ENCODE data around the gene TRABD2B. TPM values are rescaled to one million over a fixed set of nuclear protein-coding genes. Genes with fewer than 3 reads are reported as not detected.

TRABD2B gene
- total and polyA plus RNA-seq, 2 of the 4 experiments (the other 2 are of a cell fraction): not detected

DNA sequence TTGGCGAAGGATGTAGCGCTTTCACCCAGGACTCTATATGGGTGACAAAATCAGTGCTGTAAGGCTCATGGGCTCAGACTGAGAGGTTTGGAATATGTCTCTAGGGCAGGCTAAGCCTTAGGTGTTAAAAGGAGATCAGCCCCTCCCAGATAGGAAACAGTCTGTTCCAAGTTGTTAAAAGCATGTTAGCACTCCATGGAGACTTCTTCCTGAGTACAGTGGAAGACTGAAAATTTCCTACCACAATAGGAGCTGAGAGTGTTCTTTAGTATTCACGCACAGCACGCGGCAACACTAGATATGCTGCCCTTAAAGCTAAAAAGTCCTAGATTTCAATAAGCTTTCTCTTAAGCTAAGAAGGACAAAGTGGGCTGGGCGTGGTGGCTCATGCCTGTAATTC lies 122.1 kb downstream of the TRABD2B start:
- no peak overlapping the region for H3K9ac ChIP-seq (ENCODE audit: low read depth, low read length)

More for the DNA sequence above, 122.1 kb downstream of the TRABD2B start:
- DNase-seq (no peak), ATAC-seq (ENCODE audit: low read depth) (no peak)
- Histone ChIP-seq H4K5ac (ENCODE audit: low read depth, low read length) (no peak overlapping the region), H2BK20ac (ENCODE audit: low read depth, low read length) (no peak overlapping the region), H4K8ac (ENCODE audit: low read depth in 2 of 2, low read length in 2 of 2) (no peak overlapping the region), H2BK15ac (ENCODE audit: low read depth, low read length) (no peak overlapping the region), H4K20me1 (ENCODE audit: insufficient read depth, low read length) (no peaks in the 10 kb centered on the region), H3K27ac (ENCODE audit: insufficient read depth, low read length) (no peak overlapping the region), H2AFZ (replicated peaks; ENCODE audit: low read length, poor library complexity) (no peak overlapping the region), H3K4me3 (ENCODE audit: insufficient read depth, low read depth, low read length) (no peak overlapping the region), H3K56ac (ENCODE audit: extremely low read depth, insufficient read depth, low read length) (no peak overlapping the region), H3K79me1 (ENCODE audit: low read depth in 1 of 2, low read length in 2 of 2) (no peaks in the 10 kb centered on the region), H3K9me3 (ENCODE audit: control insufficient read depth, insufficient read depth, low read length) (no peaks in the 10 kb centered on the region), H3K4ac (ENCODE audit: low read depth, low read length) (no peak overlapping the region), H2BK5ac (ENCODE audit: low read depth, low read length, poor library complexity, severe bottlenecking) (no peak overlapping the region), H3K14ac (replicated peaks; ENCODE audit: low read depth, low read length) (no peak overlapping the region), H3K27me3 (ENCODE audit: control insufficient read depth, insufficient read depth, low read length) (no peaks in the 10 kb centered on the region), H3K23ac (ENCODE audit: low read depth, low read length) (no peak overlapping the region), H2AK5ac (ENCODE audit: low read depth, low read length) (no peak overlapping the region), H3K18ac (ENCODE audit: low read depth, low read length) (no peak overlapping the region), H3K9me1 (ENCODE audit: insufficient read depth, low read length) (no peaks in the 10 kb centered on the region), H3K4me1 (ENCODE audit: control insufficient read depth, insufficient read depth, low read length) (no peaks in the 10 kb centered on the region), H3K4me2 (ENCODE audit: low read depth, low read length) (no peak overlapping the region), H4K91ac (ENCODE audit: insufficient read depth, low read depth, low read length) (no peak overlapping the region), H2AK9ac (replicated peaks; ENCODE audit: low read depth, low read length, poor library complexity) (no peak overlapping the region), H3K36me3 (ENCODE audit: control insufficient read depth, insufficient read depth, low read length) (no peaks in the 10 kb centered on the region), H2BK120ac (ENCODE audit: low read depth, low read length) (no peak overlapping the region)
- ChIA-PET POLR2A (ENCODE audit: unreplicated experiment) (no interaction called here), CTCF (no interaction called here)
- TF ChIP-seq MXI1 (IDR thresholded peaks at IDR 0.05; ENCODE audit: borderline replicate concordance, low read depth, low read length): no peak
- no peak for TF ChIP-seq ELK1 (IDR thresholded peaks at IDR 0.05; ENCODE audit: borderline replicate concordance, low read depth, low read length)
- no peak for TF ChIP-seq CTCF (conservative IDR thresholded peaks at IDR 0.05; ENCODE audit: low read depth, low read length)
- no peak for TF ChIP-seq FOS (IDR thresholded peaks at IDR 0.05; ENCODE audit: low read depth, low read length)
- TF ChIP-seq RFX5 (IDR thresholded peaks at IDR 0.05; ENCODE audit: low read depth, low read length): no peak
- TF ChIP-seq RAD21 (IDR thresholded peaks at IDR 0.05; ENCODE audit: low read length): no peak
- no peak for TF ChIP-seq SMC3 (IDR thresholded peaks at IDR 0.05; ENCODE audit: low read depth, low read length)
- no peak for TF ChIP-seq POLR2A (IDR thresholded peaks at IDR 0.05; ENCODE audit: low read depth, low read length)
- TF ChIP-seq NFE2L2 (IDR thresholded peaks at IDR 0.05; ENCODE audit: low read depth, low read length): no peak
- TF ChIP-seq MAZ (IDR thresholded peaks at IDR 0.05; ENCODE audit: borderline replicate concordance, low read depth, low read length): no peak
- no peak for TF ChIP-seq CHD1 (IDR thresholded peaks at IDR 0.05; ENCODE audit: low read depth, low read length)
- TF ChIP-seq BHLHE40 (IDR thresholded peaks at IDR 0.05; ENCODE audit: low read depth, low read length): no peak
- TF ChIP-seq CEBPB (IDR thresholded peaks at IDR 0.05; ENCODE audit: low read depth, low read length): no peak
- TF ChIP-seq, protein P1, sequence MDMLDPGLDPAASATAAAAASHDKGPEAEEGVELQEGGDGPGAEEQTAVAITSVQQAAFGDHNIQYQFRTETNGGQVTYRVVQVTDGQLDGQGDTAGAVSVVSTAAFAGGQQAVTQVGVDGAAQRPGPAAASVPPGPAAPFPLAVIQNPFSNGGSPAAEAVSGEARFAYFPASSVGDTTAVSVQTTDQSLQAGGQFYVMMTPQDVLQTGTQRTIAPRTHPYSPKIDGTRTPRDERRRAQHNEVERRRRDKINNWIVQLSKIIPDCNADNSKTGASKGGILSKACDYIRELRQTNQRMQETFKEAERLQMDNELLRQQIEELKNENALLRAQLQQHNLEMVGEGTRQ (IDR thresholded peaks at IDR 0.05; ENCODE audit: low read depth, low read length): no peak
- no peak for TF ChIP-seq RCOR1 (IDR thresholded peaks at IDR 0.05; ENCODE audit: insufficient replicate concordance, low read length)
- no peak for TF ChIP-seq MAFK (IDR thresholded peaks at IDR 0.05; ENCODE audit: low read depth, low read length)
- no CpG with 5 or more reads among the region's 6 CpGs for WGBS, 2 experiments (ENCODE audit: extremely low coverage in 2 of 2, insufficient read length in 1 of 2)
- in situ Hi-C loops (cut with MboI; ENCODE audit: low sequenced_read_pairs) (no loop called here), dilution Hi-C loops (cut with HindIII; ENCODE audit: low sequenced_read_pairs, unreplicated experiment) (no loop called here), intact Hi-C loops (cut with micrococcal nuclease) (no loop called here)
- BruUV-seq (replicated peaks): no TSS peak
